ENCODE data around the gene GPR78. TPM values are rescaled to one million over a fixed set of nuclear protein-coding genes. Genes with fewer than 3 reads are reported as not detected.
"Not testable (repeated sequence)": the region's sequence is repeated elsewhere in the genome, so short reads cannot be mapped to it uniquely, and the experiment has no call there.

Gene GPR78
- total RNA-seq, 2 experiments from 2014 or later = not detected

DNA sequence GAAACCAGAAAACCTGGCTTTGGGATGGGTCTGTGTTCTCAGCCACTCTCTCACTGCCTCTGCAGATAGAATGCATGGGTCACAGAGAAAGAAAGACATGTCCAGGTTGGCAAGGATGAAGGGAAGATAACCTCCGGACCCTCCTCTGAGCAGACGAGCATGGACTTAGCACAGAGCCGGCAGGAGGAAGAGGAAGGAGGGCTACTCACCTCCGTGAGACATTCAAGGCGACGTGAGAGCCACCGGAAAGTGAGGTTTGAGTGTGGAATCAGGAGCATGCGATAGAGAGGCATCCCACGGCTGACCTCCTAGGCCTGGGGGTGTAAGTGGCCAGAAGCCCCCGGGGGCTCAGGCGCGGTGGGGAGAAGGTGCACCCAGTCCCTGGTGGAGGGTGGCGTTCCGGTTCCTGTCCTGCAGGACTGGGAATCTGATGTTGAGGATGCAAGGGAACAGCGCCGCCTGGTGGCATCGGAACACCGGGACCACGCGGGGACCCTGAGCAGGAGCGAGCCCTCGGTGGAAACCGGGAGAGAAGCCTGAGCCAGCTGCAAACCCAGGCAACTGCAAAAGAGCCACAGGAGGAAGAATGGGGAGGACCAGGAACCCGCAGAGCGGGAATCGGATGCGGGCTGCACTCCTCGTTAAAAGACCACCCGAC is 55.8 kb downstream of the GPR78 start:
- CTCF ChIA-PET, POLR2A ChIA-PET: not testable (repeated sequence)

Other genes starting within 250 kb of the GPR78 start
- gene ACOX3, start 139.7 kb upstream of the GPR78 start, total RNA-seq = 10 to 100 TPM; 18.2 to 20.4 TPM
- gene TRMT44, start 139.6 kb upstream of the GPR78 start, total RNA-seq = 10 to 100 TPM; 25.5 to 27.3 TPM
- not detected for gene CPZ, start 12.4 kb downstream of the GPR78 start, total RNA-seq

All from activated CD8-positive, alpha-beta memory T cell treated with anti-CD3 and anti-CD28 coated beads for 36 hours (primary cell).